Fibroblast of the aortic adventitia (primary cell): ENCODE results near the gene GNGT1. TPM values are rescaled to one million over a fixed set of nuclear protein-coding genes. Genes with fewer than 3 reads are reported as not detected.
A peak's percentile ranks its signal among the peaks of the same experiment; 100 is the strongest.
"Not testable (repeated sequence)": the region's sequence is repeated elsewhere in the genome, so short reads cannot be mapped to it uniquely, and the experiment has no call there.

Experiments used
- DNase-seq: peaks from one replicate; pipeline ENCODE4 v3.0.0-alpha.2; 2010; ENCODE audit warnings: low read depth
- H3K4me3 ChIP-seq: 2 replicates; pipeline ENCODE4 v1.5.1; 2011; ENCODE audit warnings: low read depth, mild to moderate bottlenecking, control low read depth, low read length, moderate library complexity
- CTCF ChIP-seq: IDR thresholded peaks from 2 replicates; pipeline ENCODE4 v1.5.1; 2011; ENCODE audit warnings: mild to moderate bottlenecking, low read length, control low read depth, inconsistent platforms; ENCODE audit not compliant: insufficient read depth
- total RNA-seq: library from RNA; depleted of rRNA; stranded (reverse); fragments of >200 nt; gene quantifications from 2 replicates; pipeline ENCODE4 v1.2.3, GENCODE V29; 2012; ENCODE audit warnings: low replicate concordance

GNGT1 gene
- total RNA-seq, 1 donor: not detected

- no peak for DNase-seq
- no peak overlapping the region for H3K4me3 ChIP-seq
- no peak for TF ChIP-seq CTCF
Measured at GRCh38 chr7:93895859-93896600, 10.3 kb upstream of the GNGT1 start.

- no peak overlapping the region for H3K4me3 ChIP-seq
- no peak for DNase-seq
- no peak for TF ChIP-seq CTCF
Measured at GRCh38 chr7:93897680-93898079, 8.7 kb upstream of the GNGT1 start.

DNA sequence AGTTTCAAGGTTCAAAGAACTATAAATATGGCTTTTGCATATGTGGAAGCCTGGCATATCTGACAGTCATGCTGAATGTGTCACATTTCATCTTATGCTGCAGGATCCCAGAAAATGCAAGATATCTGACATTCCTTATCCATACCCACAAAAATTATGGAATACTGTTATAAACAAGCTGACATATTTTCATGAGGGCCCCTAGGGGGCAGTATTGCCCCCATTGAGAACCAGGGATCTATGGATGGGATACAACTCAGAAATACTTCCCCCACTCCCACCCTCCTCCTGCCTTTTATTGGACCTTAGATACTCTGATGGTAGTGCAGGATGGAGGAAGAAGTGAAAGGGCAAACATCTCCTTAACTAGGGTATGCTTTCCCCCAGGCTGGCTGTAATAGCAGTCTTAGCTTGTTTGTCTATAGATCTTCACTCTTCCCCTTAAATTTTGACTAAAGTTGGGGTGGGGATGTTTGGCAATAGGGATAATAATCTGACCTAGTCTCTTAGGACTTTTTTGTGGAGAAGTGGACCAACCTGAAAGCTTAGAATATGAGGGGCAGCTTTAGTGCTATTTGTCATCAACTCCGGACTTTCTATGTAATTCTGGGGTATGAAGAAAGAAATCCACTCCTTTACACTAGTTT, 3.5 kb upstream of the GNGT1 start:
- no peak overlapping the region for H3K4me3 ChIP-seq
- DNase-seq: peak; percentile 77
- TF ChIP-seq CTCF: peak; percentile 83

DNA sequence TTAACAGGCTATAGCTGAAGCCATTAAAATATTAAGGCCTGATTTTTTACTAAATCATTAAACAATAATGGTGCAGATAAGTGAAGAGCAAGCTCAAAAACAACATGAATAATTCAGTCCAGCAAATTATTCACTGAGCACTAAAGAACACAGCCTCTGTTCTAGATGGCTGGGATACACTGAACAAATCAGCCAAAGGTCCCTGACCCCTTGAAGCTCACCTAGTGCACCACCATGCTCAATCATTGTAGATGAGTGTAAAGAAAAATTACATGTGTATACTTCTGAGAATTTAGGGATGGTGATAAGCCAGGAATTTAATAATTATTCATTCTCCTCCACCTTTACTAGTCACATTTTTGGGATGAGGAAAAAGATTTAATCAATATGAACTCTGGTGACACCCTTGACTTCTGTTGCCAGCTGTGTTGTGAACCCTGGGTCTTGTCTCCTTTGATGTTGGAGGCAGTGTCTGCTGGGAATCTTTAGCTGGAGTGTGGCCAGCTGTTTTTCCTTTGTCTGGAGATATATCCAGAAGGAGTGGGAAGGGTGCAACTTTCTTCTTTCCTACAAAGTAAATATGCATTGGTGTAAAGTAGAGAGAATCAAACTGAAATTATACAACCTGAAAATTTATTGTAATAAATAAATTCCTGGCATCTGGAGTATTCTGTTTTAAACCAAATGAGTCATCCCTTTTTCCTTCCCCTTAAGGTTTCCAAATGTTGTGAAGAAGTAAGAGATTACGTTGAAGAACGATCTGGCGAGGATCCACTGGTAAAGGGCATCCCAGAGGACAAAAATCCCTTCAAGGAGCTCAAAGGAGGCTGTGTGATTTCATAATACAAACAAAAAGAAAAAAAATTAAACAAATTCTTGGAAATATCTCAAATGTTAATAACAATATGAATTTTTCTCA, 4.0 kb downstream of the GNGT1 start:
- H3K4me3 ChIP-seq: no peak overlapping the region
- no peak for TF ChIP-seq CTCF
- DNase-seq: peak; percentile 97

- not testable (repeated sequence) for H3K4me3 ChIP-seq
- DNase-seq: peak; percentile 15
Measured at GRCh38 chr7:93911242-93911641, 4.9 kb downstream of the GNGT1 start.

DNA sequence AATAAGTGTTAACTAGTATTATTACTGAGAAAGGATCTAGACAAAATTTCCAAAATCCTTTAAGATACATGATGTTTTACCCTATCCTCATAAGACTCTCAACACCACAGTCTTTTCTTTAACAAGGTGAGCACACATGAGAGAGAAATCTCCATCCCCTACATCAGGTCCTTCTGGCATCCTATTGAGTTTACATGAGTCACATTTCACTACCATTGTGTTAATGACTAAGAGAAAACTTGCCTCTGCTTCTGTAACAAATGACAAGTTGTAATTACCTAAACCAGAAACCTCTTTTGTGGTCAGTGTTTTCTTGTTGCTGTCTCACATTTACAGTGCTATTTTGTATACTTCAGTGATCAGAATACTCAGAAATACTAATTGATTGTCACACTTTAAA, 5.3 kb downstream of the GNGT1 start:
- DNase-seq, H3K4me3 ChIP-seq: not testable (repeated sequence)

DNA sequence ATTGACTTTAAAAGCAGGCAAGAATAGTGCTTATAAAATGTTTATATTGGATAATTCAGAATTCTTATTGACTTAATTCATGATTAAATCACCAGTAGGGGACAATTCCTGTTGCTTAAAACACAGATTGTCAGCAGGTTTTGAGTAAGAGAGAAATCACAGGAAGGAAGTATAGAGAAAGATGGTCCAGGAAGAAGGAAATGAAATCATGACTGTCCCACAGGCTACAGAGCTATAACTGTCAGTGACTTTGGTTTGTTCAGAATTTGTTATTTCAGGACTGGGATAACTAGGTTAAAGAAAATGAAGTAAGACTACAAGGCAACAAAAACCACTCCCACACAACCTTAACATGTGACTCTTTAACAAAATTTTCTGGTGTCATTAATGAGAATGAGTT, 6.8 kb downstream of the GNGT1 start:
- H3K4me3 ChIP-seq: no peak overlapping the region
- no peak for DNase-seq
- no peak for TF ChIP-seq CTCF
